HG02610 (cell line): Measurements from ENCODE around the gene BRSK1.

Experiments
- ATAC-seq: cut with Tn5 transposase; IDR thresholded peaks from one replicate; pipeline ENCODE4 v1.9.1; 2021; ENCODE audit warnings: mild to moderate bottlenecking, moderate library complexity; ENCODE audit not compliant: unreplicated experiment

Gene BRSK1

DNA sequence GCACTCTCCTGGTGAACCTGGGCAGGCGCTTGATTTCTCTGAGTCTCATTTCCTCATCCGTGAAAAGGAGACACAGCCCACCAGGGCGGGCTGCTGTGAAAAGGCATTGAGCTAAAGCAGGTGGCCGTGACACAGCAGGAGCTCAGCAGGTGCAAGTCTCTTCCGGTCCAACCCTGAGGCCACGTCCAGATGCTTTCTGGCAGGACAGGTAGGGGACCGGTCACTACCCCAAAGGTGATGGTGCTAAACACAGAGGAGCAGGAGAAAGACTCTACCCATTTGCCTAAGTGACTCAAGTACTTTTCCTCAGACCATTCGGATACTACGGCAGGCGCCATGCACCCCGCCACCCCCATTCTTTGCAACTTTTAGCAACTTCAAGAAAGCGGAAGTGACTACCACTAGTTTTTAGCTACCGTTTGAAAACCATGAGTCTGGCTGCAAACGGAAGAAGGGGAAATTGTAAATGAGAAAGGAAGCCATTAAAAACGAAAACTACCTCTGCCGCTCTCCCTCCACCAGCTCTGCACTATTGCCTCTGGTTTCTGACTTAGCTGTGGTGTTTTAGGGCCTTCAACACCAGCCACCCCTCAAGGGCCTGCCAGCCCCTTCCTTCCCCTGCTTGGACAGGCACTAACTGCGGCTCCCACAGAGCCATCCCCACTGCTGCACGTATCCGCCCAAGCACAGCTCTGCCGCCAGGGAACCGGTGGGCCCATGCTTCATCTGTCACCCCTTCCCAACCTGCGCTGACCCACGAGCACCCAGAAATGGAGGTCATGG lies 29.8 kb upstream of the BRSK1 start:
- no peak for ATAC-seq

DNA sequence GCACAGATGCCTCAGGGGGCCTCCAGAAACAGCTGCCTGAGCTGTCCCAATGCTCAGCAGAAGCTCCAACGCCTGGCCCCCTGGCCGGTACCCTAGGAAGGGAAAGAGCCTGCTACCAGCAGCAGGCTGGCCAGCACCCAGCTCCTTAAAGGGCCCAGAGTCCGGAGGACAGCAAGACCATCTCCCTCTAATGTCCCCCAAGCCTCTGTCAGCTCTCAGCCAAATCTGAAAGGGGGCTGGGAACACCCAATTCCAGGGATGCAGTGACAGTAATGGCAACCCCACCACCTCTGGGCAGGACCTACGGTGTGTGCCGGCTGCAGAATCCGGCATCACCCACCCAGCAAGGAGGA lies 29.2 kb upstream of the BRSK1 start:
- ATAC-seq = no peak

DNA sequence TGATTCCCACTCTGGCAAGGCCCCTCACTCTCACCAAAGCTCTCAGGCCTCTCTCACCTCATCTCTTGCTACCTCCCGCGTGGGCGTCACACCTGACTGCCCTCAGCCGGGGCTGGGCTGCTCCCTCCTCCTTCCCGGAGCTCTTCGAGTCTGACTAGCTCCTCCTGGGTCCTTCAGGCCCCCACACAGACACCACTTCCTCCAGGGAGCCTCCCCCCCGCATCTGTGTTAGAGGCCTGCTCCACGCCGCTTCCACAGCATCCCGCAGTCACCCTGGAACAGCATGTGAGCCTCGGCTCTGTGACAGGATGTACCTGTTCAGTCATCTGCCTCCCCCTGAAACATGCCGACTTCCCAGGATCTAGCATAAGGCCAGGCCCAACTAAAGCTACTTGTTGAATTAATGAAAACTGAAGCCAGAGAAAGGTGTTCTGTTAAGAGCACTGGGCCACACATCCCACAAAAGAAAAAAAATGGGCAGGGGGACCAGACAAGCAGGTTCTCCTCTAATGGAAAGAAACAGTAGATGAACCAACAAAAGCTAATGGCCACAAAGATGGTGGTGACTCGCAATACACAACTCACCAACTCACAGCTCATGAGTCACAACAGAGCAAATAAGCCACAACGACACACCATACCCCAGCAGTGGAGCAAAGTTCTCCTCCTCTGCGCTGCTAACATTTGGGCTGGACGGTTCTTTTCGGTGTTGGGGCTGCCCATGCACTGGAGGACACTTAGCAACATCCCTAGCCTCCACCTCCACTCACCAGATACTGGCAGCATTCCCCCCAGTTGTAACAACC lies 28.0 kb upstream of the BRSK1 start:
- no peak for ATAC-seq

DNA sequence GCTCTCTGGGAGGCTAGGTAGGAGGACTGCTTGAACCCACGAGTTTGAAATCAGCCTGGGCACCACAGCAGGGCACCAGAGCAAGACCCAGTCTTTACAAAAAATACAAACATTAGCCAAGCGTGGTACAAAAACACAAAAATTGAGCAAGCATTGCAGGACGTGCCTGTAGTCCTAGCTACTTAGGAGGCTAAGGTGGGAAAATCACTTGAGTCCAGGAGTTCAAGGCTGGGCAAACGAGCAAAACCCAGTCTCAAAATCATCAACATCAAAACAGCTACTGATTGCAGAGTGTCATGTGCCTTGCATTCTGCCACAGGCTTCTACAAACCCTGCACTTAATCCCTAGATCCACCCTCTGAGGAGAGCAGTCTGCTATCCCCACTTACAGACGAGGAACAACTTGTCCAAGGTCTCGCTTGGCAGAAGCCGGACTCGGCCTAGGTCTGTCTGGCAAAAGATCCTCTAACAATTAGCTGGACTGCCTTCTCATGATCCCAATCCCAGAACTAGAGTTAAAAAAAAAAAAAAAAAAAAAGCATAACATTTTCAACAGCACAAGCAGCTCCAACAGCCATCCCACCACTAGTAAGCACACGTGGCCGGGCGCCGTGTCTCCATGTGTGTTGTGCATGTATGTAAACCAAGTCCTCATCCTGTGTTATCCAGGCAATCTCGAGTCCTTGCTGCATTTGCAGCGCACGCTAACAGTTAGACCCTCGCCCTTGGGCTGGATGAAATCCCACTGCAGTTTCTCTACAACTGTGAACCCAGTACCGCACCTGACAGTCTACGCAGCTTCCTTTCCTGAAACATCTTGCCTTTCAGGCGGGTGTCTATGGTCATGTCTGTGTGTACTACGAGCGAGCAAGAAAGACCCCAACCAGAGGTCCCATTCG lies 27.0 kb upstream of the BRSK1 start:
- no peak for ATAC-seq

DNA sequence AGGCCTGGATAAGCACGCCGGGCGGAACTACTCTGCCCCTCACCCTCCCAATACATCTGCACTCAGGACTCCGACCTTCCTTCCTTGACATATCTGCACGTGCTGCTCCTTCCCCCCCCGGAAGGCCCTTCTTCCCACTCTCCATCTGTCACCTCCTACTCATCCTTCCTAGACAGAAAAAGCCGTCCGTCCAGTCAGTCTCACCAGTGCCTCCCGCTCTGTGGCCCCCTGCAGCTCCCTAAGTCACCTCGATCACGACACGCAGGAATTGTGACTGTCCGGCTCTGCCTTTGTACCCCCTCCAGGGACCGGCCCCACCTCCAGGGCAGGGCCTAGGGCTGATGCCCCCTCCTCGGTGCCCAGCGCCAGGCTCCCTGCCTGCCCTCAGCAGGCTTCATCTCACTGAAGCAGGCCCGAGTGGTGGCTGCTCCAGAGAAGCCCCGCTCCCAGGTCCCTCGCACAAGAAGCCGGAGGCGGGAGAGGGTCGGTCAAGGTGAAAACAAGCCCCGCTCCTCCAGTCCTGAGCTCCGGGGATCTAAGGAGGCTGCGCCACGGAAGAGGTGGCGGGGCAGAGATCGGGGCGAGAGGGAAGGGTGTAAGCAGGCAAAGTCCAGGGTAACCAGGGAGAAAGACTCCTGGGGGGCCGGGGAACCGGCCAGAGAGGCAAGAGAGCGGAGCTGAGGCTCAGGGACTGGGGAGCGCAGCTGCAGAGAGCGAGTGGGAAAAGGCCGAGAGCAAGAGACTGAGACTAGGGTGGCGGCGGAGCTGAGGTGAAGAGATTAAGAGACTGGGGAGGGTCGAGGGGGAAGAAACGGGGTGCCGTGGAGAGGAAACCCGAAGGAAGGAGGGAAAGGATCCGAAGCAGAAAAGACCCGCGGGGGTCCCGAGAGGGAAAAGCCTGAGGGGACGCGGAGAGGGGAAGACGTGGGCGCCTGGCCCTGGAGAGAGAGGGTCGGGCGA lies 26.1 kb upstream of the BRSK1 start:
- no peak for ATAC-seq

DNA sequence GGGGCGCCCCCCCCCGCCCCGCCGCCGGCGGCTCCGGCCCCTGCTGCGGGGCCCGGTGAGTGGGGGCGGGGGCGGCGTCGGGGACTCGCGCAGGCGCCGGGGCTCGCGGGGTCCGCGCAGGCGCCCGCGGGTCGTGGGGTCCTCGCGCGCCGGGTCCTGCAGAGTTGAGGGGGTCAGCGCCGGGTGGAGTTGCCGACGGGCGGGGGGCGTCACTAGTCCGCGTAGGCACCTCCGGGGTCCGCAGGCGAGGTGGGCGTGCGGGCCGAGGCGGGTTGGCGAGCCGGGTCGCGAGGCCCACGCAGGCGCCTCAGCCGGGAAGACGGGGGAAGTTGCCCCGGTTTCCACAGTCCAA lies 25.3 kb upstream of the BRSK1 start:
- ATAC-seq = peak; percentile 8

DNA sequence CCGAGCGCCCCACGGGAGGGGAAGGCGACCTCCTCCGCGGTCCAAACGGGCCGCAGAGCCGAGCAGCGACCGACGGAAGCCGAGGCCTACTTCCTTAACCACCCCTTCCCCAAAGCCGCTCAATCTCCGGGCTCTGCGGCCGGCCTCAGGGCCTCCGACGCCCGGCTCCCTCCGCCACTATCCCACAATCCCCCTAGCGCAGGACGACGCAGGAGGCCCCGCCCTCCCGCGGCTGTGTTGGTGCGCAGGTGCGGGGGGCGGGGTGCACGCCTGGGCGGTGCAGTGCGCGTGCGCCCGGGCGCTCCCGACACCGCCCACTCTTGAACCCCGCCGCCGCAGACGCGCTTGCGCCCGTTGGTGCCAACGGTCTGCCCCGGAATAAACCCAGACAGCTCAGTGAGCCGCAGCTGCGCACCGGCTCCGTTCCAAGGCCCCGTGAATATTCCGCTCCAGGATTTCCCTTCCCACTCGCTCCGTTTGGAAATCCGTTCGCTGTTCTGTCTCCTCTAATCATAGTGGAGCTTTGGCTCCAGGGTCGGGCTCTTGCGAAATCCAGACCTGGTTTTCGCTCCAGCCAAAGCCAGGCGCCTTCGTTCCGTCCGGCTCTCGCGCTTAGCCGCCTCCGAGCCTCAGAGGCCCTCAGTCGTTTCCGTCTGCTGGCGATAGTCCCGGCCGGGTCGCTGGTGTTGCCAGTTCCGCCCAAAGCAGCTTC lies 24.8 kb upstream of the BRSK1 start, which contains the start of gene PPP6R1:
Gene PPP6R1 (minus strand): TSS at position 190 of the 712 bp plus-strand sequence. CDS start 11,914 bp downstream, outside the sequence.
- peak; percentile 71 for ATAC-seq

DNA sequence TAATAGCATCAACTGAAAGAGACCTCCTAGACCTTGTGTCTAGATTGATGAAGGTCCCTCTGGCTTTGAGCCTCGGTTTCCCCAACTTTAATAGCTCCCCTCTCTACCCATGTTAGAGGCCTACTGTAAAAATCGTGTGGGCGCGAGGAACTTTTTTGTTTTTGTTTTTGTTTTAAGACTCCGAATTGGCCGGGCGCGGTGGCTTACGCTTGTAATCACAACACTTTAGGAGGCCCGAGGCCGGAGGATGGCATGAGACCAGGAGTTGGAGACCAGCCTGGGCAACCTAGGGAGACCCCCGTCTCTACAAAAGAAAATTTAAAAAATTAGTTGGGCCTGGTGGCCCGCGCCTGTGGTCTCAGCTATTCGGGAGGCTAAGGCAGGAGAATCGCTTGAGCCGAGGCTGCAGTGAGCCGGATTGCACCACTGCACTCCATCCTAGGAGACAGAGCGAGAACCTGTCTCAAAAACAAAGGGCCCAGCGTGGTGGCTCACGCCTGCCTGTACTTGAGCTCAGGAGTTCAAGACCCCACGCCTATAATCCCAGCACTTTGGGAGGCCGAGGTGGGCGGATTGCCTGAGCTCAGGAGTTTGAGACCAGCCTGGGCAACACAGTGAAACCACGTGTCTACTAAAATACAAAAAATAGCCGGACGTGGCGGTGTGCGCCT lies 24.1 kb upstream of the BRSK1 start:
- no peak for ATAC-seq

DNA sequence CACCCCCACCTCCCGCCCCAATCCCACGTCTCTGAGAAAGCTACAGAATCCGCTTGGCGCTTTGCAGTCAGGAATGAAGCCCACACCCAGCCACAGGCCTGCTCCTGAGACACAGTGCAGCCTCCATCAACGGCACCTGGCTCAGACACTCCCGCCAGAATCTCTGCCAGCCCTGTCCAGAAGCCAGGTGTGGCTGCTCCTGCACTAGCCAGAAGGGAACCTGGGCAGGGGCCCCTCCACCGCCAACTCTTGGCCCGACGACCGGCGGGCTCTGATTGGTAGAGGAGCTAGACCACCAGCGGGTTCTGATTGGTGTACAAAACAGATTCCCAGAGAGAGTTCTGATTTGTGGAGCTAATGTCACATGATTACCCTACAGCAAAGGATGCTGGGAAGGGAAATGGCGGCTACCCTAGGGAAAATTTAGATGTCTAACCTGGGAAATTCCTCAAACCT lies 22.1 kb upstream of the BRSK1 start:
- ATAC-seq = no peak

DNA sequence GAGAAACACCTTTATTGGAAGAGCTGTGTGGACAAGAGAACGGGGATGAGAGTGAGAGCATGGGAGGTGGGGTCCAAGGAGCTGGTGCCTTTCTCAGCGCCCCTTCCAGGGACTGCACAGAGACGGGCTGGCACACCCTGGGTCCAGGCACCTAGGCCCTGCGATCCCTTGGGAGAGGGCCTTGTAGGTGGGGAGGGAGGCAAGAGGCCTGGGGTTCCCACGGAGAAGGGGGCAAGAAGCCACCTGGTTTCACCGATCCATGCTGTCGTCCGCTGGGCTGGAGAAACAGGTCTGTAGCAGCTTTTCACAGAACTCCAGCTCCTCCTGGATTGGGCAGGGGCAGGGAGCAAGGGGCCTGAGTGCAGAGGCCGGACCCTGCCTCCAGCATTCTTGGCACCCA lies 21.4 kb upstream of the BRSK1 start:
- ATAC-seq = no peak

DNA sequence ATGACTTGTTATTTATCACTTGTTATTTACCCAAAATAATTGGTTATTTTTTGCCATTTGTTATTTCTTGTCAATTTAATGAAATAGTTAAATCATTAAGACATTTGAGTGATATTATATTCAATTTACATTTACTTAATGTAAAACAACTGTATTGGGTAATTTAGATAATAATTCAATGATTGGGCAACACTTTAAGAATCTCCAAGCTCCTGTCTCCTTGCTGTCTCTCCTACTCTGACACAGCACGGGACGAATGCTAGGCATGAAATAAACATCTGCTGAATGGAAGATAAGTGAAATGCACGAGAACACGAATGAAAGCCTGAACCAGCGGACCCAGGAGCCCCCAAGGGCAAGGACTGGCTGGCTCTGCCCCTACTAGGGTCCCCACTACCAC lies 19.3 kb upstream of the BRSK1 start:
- no peak for ATAC-seq

DNA sequence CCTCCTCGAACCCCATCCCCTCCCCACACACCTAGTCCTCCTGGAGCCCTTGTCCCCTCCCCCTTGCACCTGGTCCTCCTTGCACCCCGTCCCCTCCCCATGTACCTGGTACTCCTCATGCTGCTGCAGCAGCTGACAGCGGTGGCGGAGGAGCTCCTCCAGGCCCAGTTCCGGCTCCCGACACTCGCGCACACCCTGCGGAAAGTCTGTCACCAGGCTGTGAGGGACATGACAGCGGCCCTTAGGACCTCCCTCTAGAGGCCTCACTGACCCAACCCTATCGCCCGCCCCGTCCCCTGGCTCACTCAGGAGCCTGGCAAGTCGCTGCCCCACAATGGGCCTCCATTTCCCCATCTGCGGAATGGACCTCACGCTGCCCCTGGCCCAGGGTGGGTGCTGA lies 18.6 kb upstream of the BRSK1 start:
- ATAC-seq = no peak

DNA sequence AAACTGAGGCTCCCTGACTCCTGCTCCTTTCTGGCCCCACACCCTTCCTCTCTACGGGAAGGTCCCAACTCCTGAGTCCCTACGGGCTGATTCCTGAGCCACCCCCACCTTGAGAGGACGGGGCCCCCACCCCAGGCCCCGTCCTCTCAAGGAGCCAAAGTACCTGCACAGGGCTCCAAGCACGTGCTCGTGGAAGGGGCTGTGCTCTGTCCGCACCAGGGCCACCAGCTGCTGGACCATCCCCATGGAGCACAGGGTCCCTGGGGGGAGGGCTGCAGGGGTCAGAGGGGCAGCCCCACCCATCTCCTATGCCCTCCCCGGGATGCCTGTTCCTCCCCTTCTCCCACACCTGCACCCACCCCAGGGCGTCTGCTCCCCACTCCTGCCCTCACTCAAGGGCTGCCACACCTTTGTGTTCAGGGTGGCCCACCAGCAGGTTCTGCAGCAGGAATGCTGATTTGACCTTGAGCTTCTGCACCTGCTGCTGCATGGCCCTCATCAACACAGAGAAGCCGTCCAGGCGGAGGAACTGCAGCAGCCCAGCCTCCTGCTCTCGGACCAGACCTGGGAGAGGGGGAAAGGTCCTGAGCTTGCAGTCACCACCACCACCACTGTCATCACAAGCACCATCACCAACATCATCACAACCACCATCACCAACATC lies 17.9 kb upstream of the BRSK1 start:
- ATAC-seq = no peak

DNA sequence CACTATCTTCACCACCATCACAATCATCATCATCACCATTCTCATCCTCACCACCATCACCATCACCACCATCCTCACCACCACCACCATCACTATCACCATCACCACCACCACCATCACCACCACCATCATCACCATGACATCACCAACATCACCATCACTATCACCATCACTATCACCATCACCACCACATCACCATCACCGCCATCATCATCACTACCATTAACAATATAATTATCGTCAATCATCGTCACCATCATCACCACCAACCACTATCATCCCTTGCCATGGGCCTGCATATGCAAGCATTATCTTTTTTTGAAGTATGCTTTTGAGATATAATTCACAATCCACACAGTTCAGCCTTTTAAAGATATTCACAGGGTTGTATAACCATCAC lies 17.4 kb upstream of the BRSK1 start:
- ATAC-seq = no peak

DNA sequence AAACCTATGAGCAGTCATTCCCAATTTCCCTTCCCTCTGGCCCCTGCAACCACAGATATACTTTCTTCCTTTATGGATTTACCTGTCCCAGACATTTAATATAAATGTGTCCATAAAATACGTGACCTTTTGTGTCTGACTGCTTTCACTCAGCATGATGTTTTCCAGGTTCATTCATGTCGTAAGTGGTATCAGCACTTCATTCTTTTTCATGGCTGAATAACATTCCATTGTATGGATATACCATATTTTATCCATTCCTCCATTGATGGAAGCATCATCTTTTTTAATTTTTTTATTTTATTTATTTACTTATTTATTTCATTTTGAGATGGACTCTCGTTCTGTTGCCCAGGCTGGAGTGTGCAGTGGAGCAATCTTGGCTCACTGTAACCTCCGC lies 17.0 kb upstream of the BRSK1 start:
- ATAC-seq = no peak

DNA sequence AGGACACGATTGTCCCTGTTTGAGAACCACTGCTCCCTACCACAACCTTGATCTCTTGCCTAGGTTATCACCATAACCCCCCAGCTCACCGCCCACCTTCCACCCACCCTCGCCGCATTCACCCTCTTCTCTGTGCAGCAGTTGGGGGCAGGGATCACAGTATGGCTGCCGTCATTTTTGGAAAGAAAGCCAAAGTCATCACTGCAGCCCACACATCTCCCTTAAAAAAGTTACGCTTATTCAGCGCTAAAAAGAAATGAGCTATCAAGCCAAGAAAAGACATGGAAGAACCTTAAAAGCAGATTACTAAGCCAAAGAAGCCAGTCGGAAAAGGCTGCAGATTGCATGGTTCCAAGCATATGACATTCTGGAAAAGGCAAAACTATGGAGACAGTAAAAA lies 14.5 kb upstream of the BRSK1 start:
- ATAC-seq = no peak

DNA sequence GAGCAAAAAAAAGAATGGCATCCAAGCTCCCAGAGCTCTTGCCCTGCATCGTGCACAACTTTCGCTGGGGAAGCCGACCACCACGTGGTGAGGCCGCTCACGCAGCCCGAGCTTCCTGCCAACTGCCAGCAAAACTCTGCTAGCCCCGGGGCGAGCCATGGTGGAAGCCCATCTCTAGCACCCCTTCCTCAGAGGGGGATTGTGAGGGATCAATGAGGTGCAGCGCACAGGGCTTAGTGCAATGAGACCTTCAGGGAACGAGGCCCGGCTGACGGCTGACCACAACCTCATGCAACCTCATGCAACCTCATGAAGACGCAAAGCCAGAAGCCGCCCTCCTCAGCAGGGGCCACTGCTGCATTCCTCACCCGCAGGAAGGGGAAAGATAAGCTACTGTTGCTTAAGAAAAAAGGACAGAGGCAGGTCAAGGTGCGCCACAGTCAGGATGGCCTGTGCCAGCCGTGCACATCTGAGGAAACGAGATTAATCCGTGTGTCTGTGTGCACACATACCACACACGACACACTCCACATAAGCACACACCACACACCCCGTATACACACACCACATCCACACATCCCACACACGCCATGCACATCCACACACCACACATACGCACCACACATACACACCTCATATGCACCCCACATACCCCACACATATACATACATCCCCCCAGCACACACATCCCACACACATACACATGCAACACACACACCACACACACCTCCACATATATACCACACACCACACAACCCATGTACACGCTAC lies 13.4 kb upstream of the BRSK1 start:
- no peak for ATAC-seq

DNA sequence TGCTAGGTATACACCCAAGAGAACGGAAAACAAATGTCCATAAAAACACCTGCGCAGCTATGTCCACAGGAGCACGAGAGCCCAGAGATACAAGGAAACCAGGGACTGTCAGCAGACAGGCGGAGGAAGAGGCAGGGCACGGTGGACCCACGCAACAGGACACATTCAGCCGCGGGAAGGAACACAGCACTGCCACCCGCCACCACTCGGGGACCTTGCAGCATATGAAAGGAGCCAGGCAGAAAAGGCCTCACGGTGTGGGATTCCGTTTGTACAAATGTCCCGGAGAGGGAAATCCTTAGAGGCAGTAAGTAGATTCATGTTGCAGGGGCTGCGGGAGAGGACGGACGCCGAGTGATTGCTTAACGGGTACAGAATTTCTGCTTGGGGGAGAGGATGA lies 11.7 kb upstream of the BRSK1 start:
- no peak for ATAC-seq
